ENCODE measurements around the gene SLC19A3.

The SLC19A3 gene

DNA sequence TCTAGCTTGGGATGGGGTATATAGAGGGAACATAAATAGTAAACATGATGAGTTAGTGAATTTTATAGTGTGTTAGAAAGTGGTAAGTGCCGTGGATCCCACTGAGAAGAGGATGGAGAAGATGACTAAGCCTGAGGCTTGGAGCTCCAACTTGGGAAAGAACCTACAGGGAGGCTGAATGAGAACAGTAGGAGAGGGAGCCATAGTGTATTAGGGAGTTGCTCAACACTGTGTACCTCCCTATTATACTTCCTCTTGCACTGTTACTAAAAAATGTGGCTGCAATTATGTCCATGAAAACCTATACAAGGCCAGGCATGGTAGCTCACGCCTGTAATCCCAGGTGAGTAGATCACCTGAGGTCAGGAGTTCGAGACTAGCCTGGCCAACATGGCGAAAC lies 2.9 kb upstream of the SLC19A3 start:
- H3K4me1 ChIP-seq, result no peaks in the 10 kb centered on the region
- peaks cover 17% of the 10 kb centered on the region for H3K27me3 ChIP-seq
- TF ChIP-seq, protein P1, sequence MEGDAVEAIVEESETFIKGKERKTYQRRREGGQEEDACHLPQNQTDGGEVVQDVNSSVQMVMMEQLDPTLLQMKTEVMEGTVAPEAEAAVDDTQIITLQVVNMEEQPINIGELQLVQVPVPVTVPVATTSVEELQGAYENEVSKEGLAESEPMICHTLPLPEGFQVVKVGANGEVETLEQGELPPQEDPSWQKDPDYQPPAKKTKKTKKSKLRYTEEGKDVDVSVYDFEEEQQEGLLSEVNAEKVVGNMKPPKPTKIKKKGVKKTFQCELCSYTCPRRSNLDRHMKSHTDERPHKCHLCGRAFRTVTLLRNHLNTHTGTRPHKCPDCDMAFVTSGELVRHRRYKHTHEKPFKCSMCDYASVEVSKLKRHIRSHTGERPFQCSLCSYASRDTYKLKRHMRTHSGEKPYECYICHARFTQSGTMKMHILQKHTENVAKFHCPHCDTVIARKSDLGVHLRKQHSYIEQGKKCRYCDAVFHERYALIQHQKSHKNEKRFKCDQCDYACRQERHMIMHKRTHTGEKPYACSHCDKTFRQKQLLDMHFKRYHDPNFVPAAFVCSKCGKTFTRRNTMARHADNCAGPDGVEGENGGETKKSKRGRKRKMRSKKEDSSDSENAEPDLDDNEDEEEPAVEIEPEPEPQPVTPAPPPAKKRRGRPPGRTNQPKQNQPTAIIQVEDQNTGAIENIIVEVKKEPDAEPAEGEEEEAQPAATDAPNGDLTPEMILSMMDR (IDR thresholded peaks at IDR 0.05; ENCODE audit: low read depth, low read length), result no peak
- H3K9me3 ChIP-seq, result no peaks in the 10 kb centered on the region
- no peaks in the 10 kb centered on the region for H3K36me3 ChIP-seq
- no peak overlapping the region for H3K4me3 ChIP-seq (ENCODE audit: low read depth, low read length)
- DNase-seq, result no peak

DNA sequence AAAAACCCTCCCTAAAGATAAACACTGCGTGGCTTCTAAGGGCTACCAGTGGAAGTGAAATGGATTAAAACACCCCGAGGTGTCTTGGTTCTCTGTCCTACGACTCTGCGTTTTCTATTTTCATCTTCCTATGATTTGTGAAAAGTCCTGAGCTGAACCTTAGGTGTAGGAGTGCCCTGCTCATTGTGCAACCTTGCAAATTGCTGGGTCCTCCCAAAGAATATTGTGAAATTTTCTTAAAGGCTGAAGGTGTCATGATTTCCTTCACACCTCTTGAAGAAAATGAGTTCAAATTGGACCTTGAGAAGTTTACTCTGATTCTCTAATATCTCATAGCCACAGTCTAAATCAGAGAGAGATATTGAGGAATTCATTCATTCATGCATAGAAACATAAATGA lies 1.8 kb upstream of the SLC19A3 start:
- H3K4me3 ChIP-seq (ENCODE audit: low read depth, low read length), result no peak overlapping the region
- H3K27me3 ChIP-seq, result peaks cover 17% of the 10 kb centered on the region
- no peak for DNase-seq
- H3K4me1 ChIP-seq, result no peaks in the 10 kb centered on the region
- no peaks in the 10 kb centered on the region for H3K36me3 ChIP-seq
- no peaks in the 10 kb centered on the region for H3K9me3 ChIP-seq
- TF ChIP-seq, protein P1 (IDR thresholded peaks at IDR 0.05; ENCODE audit: low read depth, low read length), result no peak

DNA sequence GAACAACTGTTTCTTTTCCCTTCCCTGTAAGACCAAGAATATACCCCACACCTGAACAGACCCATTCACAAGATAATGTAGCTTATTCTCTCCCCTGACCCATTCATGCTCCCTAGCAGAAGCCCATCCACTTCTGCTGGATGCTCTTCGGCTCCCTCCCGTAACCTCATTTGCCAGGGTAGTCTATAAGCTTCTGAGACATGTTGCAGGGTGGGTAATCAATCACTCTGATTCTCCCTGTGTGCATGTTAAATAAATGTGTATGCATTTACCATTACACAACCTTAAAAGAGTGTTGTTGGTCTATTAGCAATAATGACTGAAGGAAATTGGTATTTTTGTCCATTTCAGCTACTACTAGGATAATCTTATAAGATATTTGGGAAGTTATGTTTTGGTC lies 1.3 kb downstream of the SLC19A3 start:
- no peaks in the 10 kb centered on the region for H3K4me1 ChIP-seq
- H3K36me3 ChIP-seq, result no peaks in the 10 kb centered on the region
- no peak for DNase-seq
- no peaks in the 10 kb centered on the region for H3K9me3 ChIP-seq
- TF ChIP-seq, protein P1 (IDR thresholded peaks at IDR 0.05; ENCODE audit: low read depth, low read length), result no peak
- peaks cover 14% of the 10 kb centered on the region for H3K27me3 ChIP-seq
- H3K4me3 ChIP-seq (ENCODE audit: low read depth, low read length), result no peak overlapping the region

- Histone ChIP-seq H3K36me3 (no peaks in the 10 kb centered on the region), H3K4me1 (no peaks in the 10 kb centered on the region), H3K27me3 (peaks cover 24% of the 10 kb centered on the region), H3K9me3 (no peaks in the 10 kb centered on the region), H3K4me3 (ENCODE audit: low read depth, low read length) (no peak overlapping the region)
- DNase-seq, result no peak
- TF ChIP-seq, protein P1 (IDR thresholded peaks at IDR 0.05; ENCODE audit: low read depth, low read length), result no peak
Measured at GRCh38 chr2:227713291-227713690, 4.5 kb downstream of the SLC19A3 start.

DNA sequence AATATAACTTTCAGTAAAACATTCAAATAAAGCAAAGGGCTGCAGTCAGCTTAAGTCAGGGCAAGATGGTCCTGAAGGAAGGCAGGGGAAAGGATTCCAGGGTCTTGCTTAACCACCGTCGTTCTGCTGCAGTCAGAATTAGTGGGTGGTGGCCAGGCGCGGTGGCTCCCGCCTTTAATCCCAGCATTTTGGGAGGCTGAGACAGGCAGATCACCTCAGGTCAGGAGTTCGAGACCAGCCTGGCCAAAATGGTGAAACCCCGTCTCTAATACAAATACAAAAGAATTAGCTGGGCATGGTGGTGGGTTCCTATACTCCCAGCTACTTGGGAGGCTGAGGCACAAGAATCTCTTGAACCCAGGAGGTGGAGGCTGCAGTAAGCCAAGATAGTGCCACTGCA lies 6.8 kb downstream of the SLC19A3 start:
- Histone ChIP-seq H3K27me3 (peaks cover 13% of the 10 kb centered on the region), H3K36me3 (no peaks in the 10 kb centered on the region), H3K9me3 (no peaks in the 10 kb centered on the region), H3K4me1 (no peaks in the 10 kb centered on the region), H3K4me3 (ENCODE audit: low read depth, low read length) (no peak overlapping the region)
- no peak for DNase-seq
- TF ChIP-seq, protein P1 (IDR thresholded peaks at IDR 0.05; ENCODE audit: low read depth, low read length), result no peak

DNA sequence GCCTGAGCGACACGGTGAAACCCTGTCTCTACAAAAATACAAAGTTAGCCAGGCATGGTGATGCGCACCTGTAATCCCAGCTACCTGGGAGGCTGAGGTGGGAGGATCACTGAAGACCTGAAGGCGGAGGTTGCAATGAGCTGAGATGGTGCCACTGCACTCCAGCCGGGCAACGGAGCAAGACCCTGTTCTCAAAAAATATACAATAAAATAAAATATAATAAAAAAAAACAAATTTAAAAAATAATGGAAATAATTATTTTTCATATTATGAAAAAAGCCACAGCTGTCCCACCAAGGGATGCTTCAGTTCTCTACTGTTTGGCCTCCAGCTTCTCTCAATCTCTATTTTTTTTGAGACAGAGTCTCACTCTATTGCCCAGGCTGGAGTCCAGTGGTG lies 10.4 kb downstream of the SLC19A3 start:
- H3K36me3 ChIP-seq, result no peaks in the 10 kb centered on the region
- no peaks in the 10 kb centered on the region for H3K4me1 ChIP-seq
- H3K4me3 ChIP-seq (ENCODE audit: low read depth, low read length), result no peak overlapping the region
- TF ChIP-seq, protein P1 (IDR thresholded peaks at IDR 0.05; ENCODE audit: low read depth, low read length), result no peak
- H3K27me3 ChIP-seq, result peaks cover 21% of the 10 kb centered on the region
- no peak for DNase-seq
- no peaks in the 10 kb centered on the region for H3K9me3 ChIP-seq
